ENCODE data around the gene SYNJ2. TPM values are rescaled to one million over a fixed set of nuclear protein-coding genes. Genes with fewer than 3 reads are reported as not detected.

Gene SYNJ2
- total RNA-seq, 1 donor from 2014 or later: 4.5 TPM

- H3K9me3 ChIP-seq: no peaks in the 10 kb centered on the region
- no peaks in the 10 kb centered on the region for H3K4me1 ChIP-seq
- intact Hi-C loops (cut with DNase I): no loop called here
- no peak for TF ChIP-seq CTCF (IDR thresholded peaks at IDR 0.05)
- DNase-seq: no peak
- no peaks in the 10 kb centered on the region for H3K27me3 ChIP-seq (ENCODE audit: low read depth)
- peaks cover 23% of the 10 kb centered on the region for H3K36me3 ChIP-seq
- H3K27ac ChIP-seq: no peak overlapping the region
- H3K4me3 ChIP-seq: no peak overlapping the region
- no peak for ATAC-seq
Measured at GRCh38 chr6:158121335-158121734, 139.7 kb downstream of the SYNJ2 start.

GRCh38 chr6:158122048-158122447 lies 140.4 kb downstream of the SYNJ2 start:
- no peak for TF ChIP-seq CTCF (IDR thresholded peaks at IDR 0.05)
- DNase-seq: no peak
- Histone ChIP-seq H3K27me3 (ENCODE audit: low read depth) (no peaks in the 10 kb centered on the region), H3K27ac (no peak overlapping the region), H3K4me3 (no peak overlapping the region), H3K36me3 (peaks cover 19% of the 10 kb centered on the region), H3K9me3 (no peaks in the 10 kb centered on the region), H3K4me1 (no peaks in the 10 kb centered on the region)
- intact Hi-C loops (cut with DNase I): no loop called here
- ATAC-seq: no peak

GRCh38 chr6:158124288-158124687 lies 142.6 kb downstream of the SYNJ2 start:
- intact Hi-C loops (cut with DNase I): no loop called here
- no peaks in the 10 kb centered on the region for H3K27me3 ChIP-seq (ENCODE audit: low read depth)
- H3K9me3 ChIP-seq: no peaks in the 10 kb centered on the region
- peaks cover 8% of the 10 kb centered on the region for H3K36me3 ChIP-seq
- no peak for TF ChIP-seq CTCF (IDR thresholded peaks at IDR 0.05)
- no peak overlapping the region for H3K4me3 ChIP-seq
- no peak overlapping the region for H3K27ac ChIP-seq
- DNase-seq: no peak
- ATAC-seq: no peak
- no peaks in the 10 kb centered on the region for H3K4me1 ChIP-seq

- no peak for TF ChIP-seq CTCF (IDR thresholded peaks at IDR 0.05)
Measured at GRCh38 chr6:158125271-158125670, 143.6 kb downstream of the SYNJ2 start.

GRCh38 chr6:158131926-158132325 lies 150.3 kb downstream of the SYNJ2 start:
- intact Hi-C loops (cut with DNase I): no loop called here
- H3K36me3 ChIP-seq: peaks cover 14% of the 10 kb centered on the region
- no peaks in the 10 kb centered on the region for H3K27me3 ChIP-seq (ENCODE audit: low read depth)
- ATAC-seq (no peak), DNase-seq (no peak)
- H3K4me3 ChIP-seq: no peak overlapping the region
- no peaks in the 10 kb centered on the region for H3K4me1 ChIP-seq
- no peak overlapping the region for H3K27ac ChIP-seq
- no peaks in the 10 kb centered on the region for H3K9me3 ChIP-seq
- TF ChIP-seq CTCF (IDR thresholded peaks at IDR 0.05): no peak

More at GRCh38 chr6:158125271-158125670, 143.6 kb downstream of the SYNJ2 start:
- peaks cover 14% of the 10 kb centered on the region for H3K36me3 ChIP-seq
- no peak overlapping the region for H3K27ac ChIP-seq
- H3K4me3 ChIP-seq: no peak overlapping the region
- intact Hi-C loops (cut with DNase I): no loop called here
- ATAC-seq (no peak), DNase-seq (no peak)
- no peaks in the 10 kb centered on the region for H3K4me1 ChIP-seq
- H3K9me3 ChIP-seq: no peaks in the 10 kb centered on the region
- H3K27me3 ChIP-seq (ENCODE audit: low read depth): no peaks in the 10 kb centered on the region

GRCh38 chr6:158142789-158143188 lies 161.1 kb downstream of the SYNJ2 start:
- DNase-seq (no peak), ATAC-seq (peak; percentile 62 to 81)
- peaks cover 16% of the 10 kb centered on the region for H3K36me3 ChIP-seq
- H3K27me3 ChIP-seq (ENCODE audit: low read depth): no peaks in the 10 kb centered on the region
- no peaks in the 10 kb centered on the region for H3K4me1 ChIP-seq
- H3K4me3 ChIP-seq: no peak overlapping the region
- intact Hi-C loops (cut with DNase I): no loop called here
- H3K27ac ChIP-seq: no peak overlapping the region
- H3K9me3 ChIP-seq: no peaks in the 10 kb centered on the region
- TF ChIP-seq CTCF (IDR thresholded peaks at IDR 0.05): no peak
